Measurements from ENCODE around the gene TLE1. TPM values are rescaled to one million over a fixed set of nuclear protein-coding genes. Genes with fewer than 3 reads are reported as not detected.

TLE1 gene
- total RNA-seq, 1 experiment from 2014 or later, result 17.3 TPM

DNA sequence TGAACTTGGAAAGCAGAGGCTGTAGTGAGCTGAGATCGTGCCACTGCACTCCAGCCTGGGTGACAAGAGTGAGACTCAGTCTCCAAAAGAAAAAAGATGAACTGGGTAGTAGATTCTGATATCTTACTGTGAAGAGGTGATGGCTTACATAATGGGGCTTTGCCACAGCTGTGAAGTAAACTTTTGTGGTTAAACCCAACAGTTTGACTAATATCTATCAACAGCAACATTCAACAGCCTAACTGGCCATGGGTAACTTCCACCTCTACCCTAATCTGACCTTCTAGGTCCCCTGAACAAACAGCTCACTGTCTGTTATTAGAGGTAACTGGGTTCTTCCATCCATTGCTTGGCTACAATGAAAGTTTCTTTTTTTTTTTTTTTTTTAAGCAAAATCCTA, 52.1 kb downstream of the TLE1 start:
- H3K27me3 ChIP-seq (ENCODE audit: insufficient read depth, low read length), result no peaks in the 10 kb centered on the region
- intact Hi-C loops (cut with micrococcal nuclease), result no loop called here
- H3K9me2 ChIP-seq (ENCODE audit: insufficient read depth), result no peaks in the 10 kb centered on the region
- no TSS peak for BruUV-seq (replicated peaks)
- ChIA-PET RAD21 (ENCODE audit: low non-redundant PET in 1 of 2, low total read pairs in 2 of 2, uncharacterized antibody in 2 of 2, unreplicated experiment in 2 of 2) (no interaction called here), POLR2A (interaction anchor here (0.7 kb wide), 1 partner anchor 1163 kb away, joined by 3 read pairs; no protein-coding TSS in a partner anchor), CTCF (interaction anchor here (0.6 kb wide), 1 partner anchor 11 kb away, joined by 3 read pairs; no protein-coding TSS in a partner anchor)
- peaks cover 0 to 5% of the 10 kb centered on the region in 2 experiments; a peak in 1 of 4 replicates for H3K36me3 ChIP-seq (ENCODE audit: control insufficient read depth in 1 of 2, insufficient read depth in 2 of 2, low read length in 2 of 2)
- no peak for ATAC-seq
- TF ChIP-seq, protein P1, sequence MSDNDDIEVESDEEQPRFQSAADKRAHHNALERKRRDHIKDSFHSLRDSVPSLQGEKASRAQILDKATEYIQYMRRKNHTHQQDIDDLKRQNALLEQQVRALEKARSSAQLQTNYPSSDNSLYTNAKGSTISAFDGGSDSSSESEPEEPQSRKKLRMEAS (IDR thresholded peaks at IDR 0.05), result no peak
- no peak for TF ChIP-seq SIN3A (IDR thresholded peaks at IDR 0.05; ENCODE audit: low read depth)
- TF ChIP-seq ZFX (IDR thresholded peaks at IDR 0.05), result no peak
- TF ChIP-seq EZH2 (IDR thresholded peaks at IDR 0.05), result no peak
- no peak overlapping the region for H3K9ac ChIP-seq (ENCODE audit: low read length)
- no peaks in the 10 kb centered on the region for H3K79me2 ChIP-seq (ENCODE audit: insufficient read depth, low read length)
- DNase-seq (ENCODE audit: low read depth, low spot score), result no peak
- no peak overlapping the region for H3K4me3 ChIP-seq (replicated peaks in 1 of 2; ENCODE audit: low read depth in 1 of 2, low read length in 2 of 2)
- no peaks in the 10 kb centered on the region for H4K20me1 ChIP-seq (ENCODE audit: insufficient read depth)
- no peaks in the 10 kb centered on the region for H3K4me1 ChIP-seq (ENCODE audit: control insufficient read depth in 1 of 2, insufficient read depth in 2 of 2, low read length in 2 of 2)
- H3K9me3 ChIP-seq (ENCODE audit: control insufficient read depth in 1 of 2, insufficient read depth in 1 of 2, low read depth in 1 of 2, low read length in 2 of 2), result no peaks in the 10 kb centered on the region
- no peak overlapping the region for H3K27ac ChIP-seq (ENCODE audit: low read depth, low read length)
- H2AFZ ChIP-seq (ENCODE audit: low read depth, low read length, poor library complexity, severe bottlenecking), result no peak overlapping the region
- no peak overlapping the region for H3K4me2 ChIP-seq (ENCODE audit: low read length)

GRCh38 chr9:81636255-81636599, 53.1 kb downstream of the TLE1 start:
- no peak overlapping the region for H3K27ac ChIP-seq (ENCODE audit: low read depth, low read length)
- H3K27me3 ChIP-seq (ENCODE audit: insufficient read depth, low read length), result no peaks in the 10 kb centered on the region
- H3K4me3 ChIP-seq (replicated peaks in 1 of 2; ENCODE audit: low read depth in 1 of 2, low read length in 2 of 2), result no peak overlapping the region
- peaks cover 0 to 5% of the 10 kb centered on the region in 2 experiments; a peak in 1 of 4 replicates for H3K36me3 ChIP-seq (ENCODE audit: control insufficient read depth in 1 of 2, insufficient read depth in 2 of 2, low read length in 2 of 2)
- H2AFZ ChIP-seq (ENCODE audit: low read depth, low read length, poor library complexity, severe bottlenecking), result no peak overlapping the region
- BruUV-seq (replicated peaks), result no TSS peak
- H3K9ac ChIP-seq (ENCODE audit: low read length), result no peak overlapping the region
- ATAC-seq, result no peak
- H4K20me1 ChIP-seq (ENCODE audit: insufficient read depth), result no peaks in the 10 kb centered on the region
- intact Hi-C loops (cut with micrococcal nuclease), result no loop called here
- RAD21 ChIA-PET (ENCODE audit: low non-redundant PET in 1 of 2, low total read pairs in 2 of 2, uncharacterized antibody in 2 of 2, unreplicated experiment in 2 of 2), result no interaction called here
- no peak for DNase-seq (ENCODE audit: low read depth, low spot score)
- no peak overlapping the region for H3K4me2 ChIP-seq (ENCODE audit: low read length)
- POLR2A ChIA-PET, result no interaction called here
- no peaks in the 10 kb centered on the region for H3K4me1 ChIP-seq (ENCODE audit: control insufficient read depth in 1 of 2, insufficient read depth in 2 of 2, low read length in 2 of 2)
- CTCF ChIA-PET, result no interaction called here
- H3K9me3 ChIP-seq (ENCODE audit: control insufficient read depth in 1 of 2, insufficient read depth in 1 of 2, low read depth in 1 of 2, low read length in 2 of 2), result no peaks in the 10 kb centered on the region
- H3K9me2 ChIP-seq (ENCODE audit: insufficient read depth), result no peaks in the 10 kb centered on the region
- no peaks in the 10 kb centered on the region for H3K79me2 ChIP-seq (ENCODE audit: insufficient read depth, low read length)
- no peak for TF ChIP-seq EZH2 (IDR thresholded peaks at IDR 0.05)
- no peak for TF ChIP-seq EGR1 (IDR thresholded peaks at IDR 0.05; ENCODE audit: low read depth)
- TF ChIP-seq POLR2A (IDR thresholded peaks at IDR 0.05; ENCODE audit: borderline replicate concordance, extremely low read depth, insufficient read depth, insufficient read length), result no peak
- no peak for TF ChIP-seq EZH2phosphoT487 (IDR thresholded peaks at IDR 0.05; ENCODE audit: borderline replicate concordance)
- TF ChIP-seq JUND (IDR thresholded peaks at IDR 0.05), result no peak
- no peak for TF ChIP-seq FOSL1 (IDR thresholded peaks at IDR 0.05; ENCODE audit: low read depth)
- no peak for TF ChIP-seq ZNF274 (IDR thresholded peaks at IDR 0.05; ENCODE audit: low read depth, low read length)
- TF ChIP-seq ATF3 (IDR thresholded peaks at IDR 0.05), result no peak
- TF ChIP-seq YY1 (IDR thresholded peaks at IDR 0.05; ENCODE audit: extremely low read depth, insufficient replicate concordance, low read depth, low read length), result no peak
- no peak for TF ChIP-seq RAD21 (IDR thresholded peaks at IDR 0.05; ENCODE audit: low read depth)
- TF ChIP-seq, protein P2, sequence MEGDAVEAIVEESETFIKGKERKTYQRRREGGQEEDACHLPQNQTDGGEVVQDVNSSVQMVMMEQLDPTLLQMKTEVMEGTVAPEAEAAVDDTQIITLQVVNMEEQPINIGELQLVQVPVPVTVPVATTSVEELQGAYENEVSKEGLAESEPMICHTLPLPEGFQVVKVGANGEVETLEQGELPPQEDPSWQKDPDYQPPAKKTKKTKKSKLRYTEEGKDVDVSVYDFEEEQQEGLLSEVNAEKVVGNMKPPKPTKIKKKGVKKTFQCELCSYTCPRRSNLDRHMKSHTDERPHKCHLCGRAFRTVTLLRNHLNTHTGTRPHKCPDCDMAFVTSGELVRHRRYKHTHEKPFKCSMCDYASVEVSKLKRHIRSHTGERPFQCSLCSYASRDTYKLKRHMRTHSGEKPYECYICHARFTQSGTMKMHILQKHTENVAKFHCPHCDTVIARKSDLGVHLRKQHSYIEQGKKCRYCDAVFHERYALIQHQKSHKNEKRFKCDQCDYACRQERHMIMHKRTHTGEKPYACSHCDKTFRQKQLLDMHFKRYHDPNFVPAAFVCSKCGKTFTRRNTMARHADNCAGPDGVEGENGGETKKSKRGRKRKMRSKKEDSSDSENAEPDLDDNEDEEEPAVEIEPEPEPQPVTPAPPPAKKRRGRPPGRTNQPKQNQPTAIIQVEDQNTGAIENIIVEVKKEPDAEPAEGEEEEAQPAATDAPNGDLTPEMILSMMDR (IDR thresholded peaks at IDR 0.05 in 2 of 3, conservative IDR thresholded peaks at IDR 0.05 in 1 of 3; ENCODE audit: borderline replicate concordance in 1 of 3, insufficient read depth in 1 of 3, low read depth in 2 of 3, low read length in 2 of 3), result no peak
- TF ChIP-seq, protein P1 (IDR thresholded peaks at IDR 0.05), result no peak
- TF ChIP-seq SIN3A (IDR thresholded peaks at IDR 0.05; ENCODE audit: low read depth), result no peak
- no peak for TF ChIP-seq POLR2AphosphoS5 (IDR thresholded peaks at IDR 0.05; ENCODE audit: low read depth, low read length)
- TF ChIP-seq ZBTB33 (IDR thresholded peaks at IDR 0.05; ENCODE audit: extremely low read depth, insufficient replicate concordance, low read length), result no peak

Measured in HCT116 (cell line).